Aorta (tissue), 5 donors: ENCODE measurements around the gene SAMMSON. TPM values are rescaled to one million over a fixed set of nuclear protein-coding genes. Genes with fewer than 3 reads are reported as not detected.
A peak's percentile ranks its signal among the peaks of the same experiment; 100 is the strongest.

Source experiments
- ATAC-seq: fragments of 200-7000 bp; cut with Tn5 transposase; one replicate; pipeline ENCODE4 v1.9.1; 2022; ENCODE audit warnings: moderate library complexity; ENCODE audit not compliant: low FRiP score
- DNase-seq, 2 donors: peaks; one replicate each; pipeline ENCODE4 v3.0.0-alpha.2; 2020
- H3K27ac ChIP-seq, 2 donors: one replicate each; pipeline ENCODE4 v1.5.1; 2013; ENCODE audit warnings: low read length in 2 of 2, mild to moderate bottlenecking in 2 of 2, moderate library complexity in 2 of 2, control low read depth in 1 of 2, inconsistent platforms in 1 of 2, low read depth in 1 of 2
- H3K27me3 ChIP-seq, 2 donors: one replicate each; pipeline ENCODE4 v1.6.1; 2013; ENCODE audit warnings: control low read depth in 1 of 2, low read length in 1 of 2, mild to moderate bottlenecking in 1 of 2, moderate library complexity in 1 of 2; ENCODE audit not compliant: insufficient read depth in 2 of 2, control insufficient read depth in 1 of 2
- H3K36me3 ChIP-seq, 2 donors: one replicate each; pipeline ENCODE4 v1.6.1; 2013; ENCODE audit warnings: control low read depth in 1 of 2, low read length in 1 of 2, mild to moderate bottlenecking in 1 of 2; ENCODE audit not compliant: insufficient read depth in 2 of 2, control insufficient read depth in 1 of 2
- H3K4me1 ChIP-seq, 2 donors: one replicate each; pipeline ENCODE4 v1.6.1; 2013; ENCODE audit warnings: low read length in 2 of 2, control low read depth in 1 of 2, mild to moderate bottlenecking in 1 of 2, moderate library complexity in 1 of 2; ENCODE audit not compliant: insufficient read depth in 2 of 2, control insufficient read depth in 1 of 2
- H3K4me3 ChIP-seq, 2 donors: one replicate each; pipeline ENCODE4 v1.5.1; 2013; ENCODE audit warnings: low read length in 2 of 2, control low read depth in 1 of 2, mild to moderate bottlenecking in 1 of 2
- H3K9me3 ChIP-seq: one replicate; pipeline ENCODE4 v1.6.1; 2013; ENCODE audit warnings: mild to moderate bottlenecking, low read length; ENCODE audit not compliant: control insufficient read depth
- whole genome bisulfite sequencing, 2 donors: extraction: QIAGEN DNeasy Blood & Tissue Kit; methylation state at CpG; one replicate each; pipeline ENCODE4 v1.1.7; 2013; 5-methylcytosine and 5-hydroxymethylcytosine counted together
- intact Hi-C, 2 donors: fragments of 100-400 bp; cut with DNase I; formaldehyde crosslinking; loops; one replicate each; pipeline versions ENCODE4 v1.14.2 to v1.15.0; 2022
- polyA plus RNA-seq, 2 donors: library from polyadenylated mRNA; stranded (reverse); fragments of 200-250 nt; gene quantifications; one replicate each; pipeline ENCODE4 v1.2.3, GENCODE V29; 2013
- total RNA-seq, 2 donors: library from RNA; stranded (reverse); fragmentation: NEBNext Ultra II Directional; extraction: Animal tissue kit (Norgen Biotek cat#: 25700); gene quantifications; one replicate each; pipeline ENCODE4 v1.2.1, GENCODE V29; 2021
- donor health status: healthy with polysubstance abuse.
- donor health status: Bipolar disorder and iron deficiency.
- donor health status: DM: no; HTN: no; CAD: no.
- donor health status: DM: no; HTN: no; CAD: no.
- donor health status: DM: yes; HTN: yes; CAD: no.

Gene SAMMSON
- total and polyA plus RNA-seq, 4 donors, result 2.2 to 25.6 (median 9.2) TPM

DNA sequence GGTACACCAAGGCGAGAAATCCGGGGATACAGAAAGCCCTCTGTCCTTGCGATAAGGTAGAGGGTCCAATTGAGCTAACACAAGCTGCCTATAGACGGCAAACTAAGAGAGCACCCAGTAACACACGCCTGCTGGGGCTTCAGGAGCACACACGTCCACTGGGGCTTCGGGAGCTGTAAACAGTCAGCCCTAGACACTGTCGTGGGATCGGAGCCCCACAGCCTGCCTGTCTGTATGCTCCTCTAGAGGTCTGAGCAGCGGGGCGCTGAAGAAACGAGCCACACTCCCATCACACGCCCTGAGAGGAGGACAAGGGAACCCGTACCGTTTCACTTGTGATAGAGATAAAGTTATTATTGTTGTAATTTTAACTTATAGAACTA, 486 bp downstream of the SAMMSON start:
- no peaks in the 10 kb centered on the region for H3K9me3 ChIP-seq
- no peaks in the 10 kb centered on the region for H3K27me3 ChIP-seq
- H3K27ac ChIP-seq, result peak overlapping the region; percentile 38 to 89
- no peak for ATAC-seq
- no peak for DNase-seq
- H3K4me1 ChIP-seq, result peaks cover 0 to 3% of the 10 kb centered on the region in 2 donors
- 85 to 86% methylated on average over 15 of the region's 15 CpGs for WGBS, 2 donors
- no peak overlapping the region for H3K4me3 ChIP-seq
- H3K36me3 ChIP-seq, result no peaks in the 10 kb centered on the region
- intact Hi-C loops, result no loop called here

DNA sequence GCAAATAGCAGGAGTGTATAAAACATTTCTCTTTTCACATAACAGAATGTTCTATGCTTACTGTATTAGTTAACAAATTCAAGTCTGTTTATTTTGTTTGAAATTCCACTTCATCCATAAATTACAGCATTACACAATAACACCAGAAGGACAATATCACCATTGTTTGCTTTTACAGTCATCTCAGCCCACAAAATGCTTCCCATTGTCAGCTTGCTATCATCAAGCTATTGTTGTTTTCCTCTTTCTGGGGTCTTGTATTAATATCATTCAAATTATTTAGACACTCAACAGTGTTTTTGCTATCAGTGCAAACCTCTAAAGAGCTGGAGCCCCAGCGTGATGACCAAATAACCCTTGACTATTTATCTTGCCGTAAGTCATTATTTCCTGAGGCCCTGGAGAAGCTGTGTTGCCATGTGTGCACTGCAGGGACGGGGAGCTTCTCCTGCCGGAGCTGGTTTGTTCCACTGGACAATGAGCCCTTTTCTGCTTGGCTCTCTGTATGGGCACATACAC, 1.1 kb downstream of the SAMMSON start:
- intact Hi-C loops, result no loop called here
- no peak for ATAC-seq
- no peak overlapping the region for H3K4me3 ChIP-seq

DNA sequence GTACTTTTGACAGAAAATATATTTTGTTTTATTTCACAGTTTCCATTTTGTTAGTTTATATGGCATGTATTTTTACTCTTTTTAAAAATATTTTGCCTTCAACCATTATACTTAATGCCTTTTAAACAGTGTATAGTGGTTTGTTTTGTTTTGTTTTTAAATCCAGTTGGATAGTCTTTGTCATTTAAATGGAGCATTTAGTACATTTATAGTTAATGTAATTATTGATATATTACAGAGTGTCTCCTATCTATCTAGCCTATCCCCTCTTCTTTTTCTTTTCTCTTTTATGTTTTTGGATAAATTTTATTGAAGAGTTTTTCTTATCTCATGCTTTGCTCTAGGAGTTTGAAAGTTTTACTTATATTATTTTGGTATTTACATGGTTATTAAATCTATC, 3.6 kb downstream of the SAMMSON start:
- Histone ChIP-seq H3K4me3 (no peak overlapping the region), H3K36me3 (no peaks in the 10 kb centered on the region), H3K4me1 (no peaks in the 10 kb centered on the region), H3K9me3 (no peaks in the 10 kb centered on the region), H3K27me3 (no peaks in the 10 kb centered on the region), H3K27ac (no peak overlapping the region)
- intact Hi-C loops, result no loop called here
- no peak for ATAC-seq
- DNase-seq, result no peak

More for the DNA sequence above, 1.1 kb downstream of the SAMMSON start:
- Histone ChIP-seq H3K9me3 (no peaks in the 10 kb centered on the region), H3K27ac (no peak overlapping the region), H3K36me3 (no peaks in the 10 kb centered on the region), H3K4me1 (peaks cover 0 to 3% of the 10 kb centered on the region in 2 donors), H3K27me3 (no peaks in the 10 kb centered on the region)
- 75% methylated on average over 4 of the region's 4 CpGs for WGBS, 2 donors
- DNase-seq, result no peak

DNA sequence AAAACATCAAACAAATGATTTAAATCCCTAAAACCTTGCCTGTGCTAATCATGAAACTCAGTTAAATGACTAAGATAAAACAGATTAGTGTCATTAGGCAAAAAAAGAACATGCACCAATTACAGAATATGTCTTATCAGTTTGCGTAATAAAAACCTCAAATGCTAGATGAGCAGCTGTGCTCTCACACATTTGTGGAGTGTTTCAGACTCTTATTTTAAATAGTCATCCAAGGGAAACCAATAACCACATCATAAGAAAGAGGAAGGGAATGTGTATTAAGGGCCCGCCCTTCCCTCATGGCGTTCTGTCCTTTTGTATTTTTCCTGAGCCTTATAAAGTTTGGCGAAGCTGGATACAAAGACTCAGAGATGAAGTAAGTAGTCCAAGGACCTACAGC, 6.6 kb downstream of the SAMMSON start:
- Histone ChIP-seq H3K27me3 (no peaks in the 10 kb centered on the region), H3K27ac (no peak overlapping the region), H3K9me3 (no peaks in the 10 kb centered on the region), H3K4me3 (no peak overlapping the region), H3K36me3 (no peaks in the 10 kb centered on the region), H3K4me1 (no peaks in the 10 kb centered on the region)
- WGBS, 2 donors, result 96% methylated on average over 4 of the region's 4 CpGs
- DNase-seq (no peak), ATAC-seq (no peak)
- intact Hi-C loops, result no loop called here

- ATAC-seq, result no peak
- Histone ChIP-seq H3K4me1 (peaks cover 0 to 3% of the 10 kb centered on the region in 2 donors), H3K27me3 (no peaks in the 10 kb centered on the region), H3K36me3 (no peaks in the 10 kb centered on the region), H3K9me3 (no peaks in the 10 kb centered on the region), H3K4me3 (no peak overlapping the region), H3K27ac (no peak overlapping the region)
- intact Hi-C loops, result no loop called here
- 95 to 98% methylated on average over 2 of the region's 2 CpGs for WGBS, 2 donors
- no peak for DNase-seq
Measured at GRCh38 chr3:70010346-70010745, 10.8 kb downstream of the SAMMSON start.

- 0 to 6% methylated on average over 1 of the region's 1 CpG for WGBS, 2 donors
- ATAC-seq, result peak; percentile 19
- Histone ChIP-seq H3K4me1 (peaks cover 0 to 3% of the 10 kb centered on the region in 2 donors), H3K9me3 (no peaks in the 10 kb centered on the region), H3K36me3 (no peaks in the 10 kb centered on the region), H3K4me3 (no peak overlapping the region), H3K27me3 (no peaks in the 10 kb centered on the region), H3K27ac (peak overlapping the region; percentile 85 to 97)
- intact Hi-C loops, result no loop called here
- DNase-seq, result no peak
Measured at GRCh38 chr3:70011582-70011981, 12.0 kb downstream of the SAMMSON start.

DNA sequence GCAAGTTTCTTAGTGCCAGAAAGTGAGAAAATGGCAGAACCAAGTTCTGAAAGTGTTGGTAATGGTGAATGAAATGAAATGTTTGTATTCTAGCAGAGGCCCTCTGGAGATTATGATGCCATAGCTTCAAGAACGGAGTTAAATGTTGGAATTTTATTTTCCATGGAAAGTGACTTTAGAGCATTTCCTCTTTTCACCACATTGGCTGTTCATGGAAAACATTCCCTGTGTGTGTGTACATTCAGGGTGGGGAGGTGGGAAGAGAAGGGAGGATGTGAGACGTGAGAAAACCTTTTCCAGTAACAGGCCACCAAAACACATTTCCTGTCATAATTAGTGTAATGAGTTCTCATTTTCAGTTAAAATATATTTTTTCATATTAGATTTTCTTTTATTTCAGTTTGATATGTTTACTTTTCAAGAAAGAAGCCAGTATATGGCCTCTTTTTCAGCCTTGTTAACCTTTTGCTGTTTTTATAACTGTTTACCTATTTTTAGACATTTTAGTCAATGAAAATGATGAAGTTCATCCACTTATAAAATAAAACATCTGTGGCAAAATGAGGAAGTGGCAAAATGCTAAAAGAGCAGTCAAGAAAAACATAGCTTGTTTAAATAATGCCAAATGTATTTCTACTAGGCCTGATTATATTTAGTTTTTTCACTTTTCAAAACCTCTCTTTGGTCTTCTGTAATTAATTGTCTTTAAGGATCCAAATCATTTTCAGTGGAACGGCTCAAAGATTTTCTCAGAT, 21.6 kb downstream of the SAMMSON start:
- WGBS, 2 donors, result 11 to 14% methylated on average over 3 of the region's 3 CpGs
- H3K4me1 ChIP-seq, result peaks cover 0 to 2% of the 10 kb centered on the region in 2 donors
- DNase-seq (no peak), ATAC-seq (no peak)
- intact Hi-C loops, result no loop called here
- peaks cover 0 to 2% of the 10 kb centered on the region in 2 donors for H3K36me3 ChIP-seq
- peak overlapping the region in 1 of 2 donors; percentile 48 for H3K27ac ChIP-seq
- H3K27me3 ChIP-seq, result no peaks in the 10 kb centered on the region
- H3K9me3 ChIP-seq, result no peaks in the 10 kb centered on the region
- H3K4me3 ChIP-seq, result no peak overlapping the region

- DNase-seq, result no peak
- ATAC-seq, result no peak
- no peaks in the 10 kb centered on the region for H3K36me3 ChIP-seq
- no peak overlapping the region for H3K4me3 ChIP-seq
- H3K27ac ChIP-seq, result no peak overlapping the region
- H3K27me3 ChIP-seq, result no peaks in the 10 kb centered on the region
- H3K9me3 ChIP-seq, result no peaks in the 10 kb centered on the region
- intact Hi-C loops, result no loop called here
- H3K4me1 ChIP-seq, result peaks cover 0 to 4% of the 10 kb centered on the region in 2 donors
Measured at GRCh38 chr3:70028361-70028760, 28.8 kb downstream of the SAMMSON start.

DNA sequence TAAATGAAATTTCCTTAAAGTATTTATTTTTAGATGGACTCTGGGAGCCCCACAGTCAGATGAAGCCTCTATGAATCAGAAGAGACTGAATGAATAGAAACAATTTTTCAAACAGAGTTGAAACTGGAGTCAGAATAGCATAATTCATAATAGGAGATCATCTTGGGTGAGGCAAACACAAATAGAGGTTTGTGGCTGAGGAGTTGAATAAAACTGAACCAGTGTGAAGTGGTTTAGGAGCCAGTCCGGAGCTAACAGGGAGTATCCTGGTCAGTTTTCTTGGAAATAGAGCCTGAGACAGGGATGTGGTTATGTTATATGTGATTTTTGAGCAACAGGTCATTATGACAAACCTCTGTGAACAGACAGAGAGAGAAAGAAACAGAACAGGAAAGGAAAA, 39.2 kb downstream of the SAMMSON start:
- no peak overlapping the region for H3K4me3 ChIP-seq
- ATAC-seq (no peak), DNase-seq (no peak)
- H3K9me3 ChIP-seq, result no peaks in the 10 kb centered on the region
- 95% methylated on average over 1 of the region's 1 CpG for WGBS, 2 donors
- intact Hi-C loops, result no loop called here
- no peaks in the 10 kb centered on the region for H3K36me3 ChIP-seq
- H3K4me1 ChIP-seq, result peaks cover 0 to 3% of the 10 kb centered on the region in 2 donors
- H3K27ac ChIP-seq, result no peak overlapping the region
- H3K27me3 ChIP-seq, result no peaks in the 10 kb centered on the region
